HG03521 (cell line): Measurements from ENCODE around the gene TSPAN9.

Experiments used
- ATAC-seq: cut with Tn5 transposase; IDR thresholded peaks from one replicate; pipeline ENCODE4 v1.9.1; 2021; ENCODE audit warnings: mild to moderate bottlenecking, moderate library complexity; ENCODE audit not compliant: unreplicated experiment

The TSPAN9 gene

GRCh38 chr12:3120701-3121100, 43.5 kb downstream of the TSPAN9 start:
- no peak for ATAC-seq

- no peak for ATAC-seq
These were observed 45.9 kb downstream of the TSPAN9 start for GRCh38 chr12:3122841-3123678.

- ATAC-seq = no peak
These were observed 46.5 kb downstream of the TSPAN9 start for GRCh38 chr12:3123729-3124128.

GRCh38 chr12:3124917-3125316, 47.7 kb downstream of the TSPAN9 start:
- no peak for ATAC-seq

- no peak for ATAC-seq
These were observed 48.5 kb downstream of the TSPAN9 start for GRCh38 chr12:3125674-3126073.

GRCh38 chr12:3127832-3128231, 50.7 kb downstream of the TSPAN9 start:
- no peak for ATAC-seq

- no peak for ATAC-seq
These were observed 51.5 kb downstream of the TSPAN9 start for GRCh38 chr12:3128498-3129293.

GRCh38 chr12:3129301-3130056, 52.3 kb downstream of the TSPAN9 start:
- no peak for ATAC-seq

- ATAC-seq = no peak
These were observed 53.1 kb downstream of the TSPAN9 start for GRCh38 chr12:3130057-3130830.

- no peak for ATAC-seq
These were observed 54.0 kb downstream of the TSPAN9 start for GRCh38 chr12:3131129-3131528.

GRCh38 chr12:3132636-3133404, 55.6 kb downstream of the TSPAN9 start:
- ATAC-seq = no peak

- no peak for ATAC-seq
These were observed 56.2 kb downstream of the TSPAN9 start for GRCh38 chr12:3133405-3133783.

GRCh38 chr12:3134126-3134525, 56.9 kb downstream of the TSPAN9 start:
- ATAC-seq = no peak

GRCh38 chr12:3134526-3135135, 57.5 kb downstream of the TSPAN9 start:
- ATAC-seq = no peak

- ATAC-seq = no peak
These were observed 58.6 kb downstream of the TSPAN9 start for GRCh38 chr12:3135522-3136461.

GRCh38 chr12:3136641-3137267, 59.6 kb downstream of the TSPAN9 start:
- ATAC-seq = no peak

GRCh38 chr12:3137268-3137781, 60.1 kb downstream of the TSPAN9 start:
- no peak for ATAC-seq
